LNCAP (cell line): Measurements from ENCODE around the gene GBP5.

Experiments used
- CTCF ChIP-seq: fragments of 450-650 bp; IDR thresholded peaks from 2 replicates; pipeline ENCODE4 v1.5.1; 2017; ENCODE audit warnings: mild to moderate bottlenecking

GBP5 gene

DNA sequence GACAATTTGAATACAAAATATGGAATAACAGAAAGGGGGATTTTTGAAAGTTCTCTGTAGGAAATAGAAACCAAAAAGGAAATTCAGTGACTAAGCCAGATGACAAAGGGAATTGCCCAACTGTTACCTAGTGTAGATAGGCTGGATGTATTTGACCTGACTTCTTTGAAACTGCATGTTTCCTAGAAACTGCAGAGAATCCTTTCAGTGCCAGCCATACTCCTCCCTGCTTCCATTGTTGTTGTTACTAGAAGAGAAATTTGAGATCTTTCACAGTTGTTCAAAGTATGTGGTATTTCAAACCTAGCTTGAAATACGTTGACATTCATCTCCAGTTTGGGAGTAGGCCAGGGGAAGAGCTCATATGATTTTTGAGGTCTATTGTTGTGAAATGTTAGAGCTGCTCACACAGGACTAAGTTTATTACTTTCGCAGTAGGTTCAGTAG lies 1.8 kb upstream of the GBP5 start:
- TF ChIP-seq CTCF = no peak

DNA sequence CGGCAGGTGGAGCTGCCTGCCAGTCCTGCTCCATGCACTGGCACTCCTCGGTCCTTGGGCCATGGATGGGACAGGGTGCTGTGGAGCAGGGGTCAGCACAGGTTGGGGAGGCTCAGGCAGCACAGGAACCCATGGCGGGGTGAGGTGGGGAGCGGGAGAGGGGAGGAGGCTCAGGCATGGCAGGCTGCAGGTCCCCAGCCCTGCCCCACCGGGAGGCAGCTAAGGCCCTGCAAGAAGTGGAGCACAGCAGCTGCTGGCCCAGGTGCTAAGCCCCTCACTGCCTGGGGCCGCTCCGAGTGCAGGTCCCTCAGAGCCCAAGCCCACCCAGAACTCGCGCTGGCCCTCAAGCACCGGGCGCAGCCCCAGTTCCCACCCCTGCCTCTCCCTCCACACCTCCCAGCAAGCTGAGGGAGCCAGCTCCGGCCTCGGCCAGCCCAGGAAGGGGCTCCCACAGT lies 691 bp upstream of the GBP5 start:
- TF ChIP-seq CTCF = no peak

GRCh38 chr1:89271341-89272015 lies 1.2 kb downstream of the GBP5 start:
- no peak for TF ChIP-seq CTCF

DNA sequence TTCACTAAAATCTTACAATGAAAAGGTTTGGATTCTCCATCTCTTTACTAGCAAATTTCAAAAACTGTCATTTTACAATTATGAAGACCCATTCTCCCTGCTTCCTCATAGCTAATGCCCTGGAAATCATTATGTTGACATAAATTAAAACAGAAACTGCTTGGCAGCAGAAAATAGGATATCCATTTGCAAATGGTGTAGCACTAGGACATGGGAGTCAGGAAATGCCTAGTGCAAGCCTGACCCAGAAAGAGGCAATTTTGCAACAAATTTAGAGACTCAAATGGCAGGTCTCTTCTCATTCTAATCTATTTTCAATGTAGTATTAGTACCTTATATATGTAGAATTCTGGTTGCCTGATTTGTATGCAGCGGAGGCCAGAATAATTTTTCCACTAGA lies 2.2 kb downstream of the GBP5 start:
- no peak for TF ChIP-seq CTCF

DNA sequence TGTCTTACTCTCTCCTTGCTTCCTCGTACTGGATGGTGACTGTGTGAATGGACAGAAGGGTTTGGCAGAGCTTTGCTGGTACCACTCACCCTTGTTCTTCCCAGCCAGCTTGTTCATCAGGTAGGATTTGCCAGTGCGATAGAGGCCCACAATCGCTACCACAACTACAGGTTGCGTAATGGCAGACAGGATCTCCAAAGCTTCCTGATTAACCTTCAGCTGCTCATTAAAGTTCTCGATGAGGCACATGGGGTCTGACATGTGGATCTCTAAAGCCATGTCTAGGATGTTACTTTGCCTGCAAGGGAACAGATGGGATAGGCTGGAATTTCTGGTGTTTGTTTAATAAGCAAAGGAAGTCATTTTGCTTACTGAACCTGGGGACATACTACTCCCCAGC lies 3.4 kb downstream of the GBP5 start:
- no peak for TF ChIP-seq CTCF

- no peak for TF ChIP-seq CTCF
Measured at GRCh38 chr1:89262643-89263042, 10.0 kb downstream of the GBP5 start.

GRCh38 chr1:89261926-89262515 lies 10.6 kb downstream of the GBP5 start:
- TF ChIP-seq CTCF = no peak
